NCI-H1048 (cell line): ENCODE data around the gene CNST.
"Not testable (repeated sequence)": the region's sequence is repeated elsewhere in the genome, so short reads cannot be mapped to it uniquely, and the experiment has no call there.

Experiments
- DNase-seq: peaks from one replicate; lab custom pipeline; 2025; lab: John Stamatoyannopoulos, UW

Gene CNST

GRCh38 chr1:246709835-246710234 lies 143.6 kb downstream of the CNST start:
- no peak for DNase-seq

GRCh38 chr1:246711548-246712003 lies 145.3 kb downstream of the CNST start:
- DNase-seq: no peak

- DNase-seq: not testable (repeated sequence)
Observed at GRCh38 chr1:246712428-246712827, 146.2 kb downstream of the CNST start.
